Panc1 (cell line): ENCODE data around the gene CADPS2. TPM values are rescaled to one million over a fixed set of nuclear protein-coding genes. Genes with fewer than 3 reads are reported as not detected.

Experiments
- ATAC-seq: fragments of 200-7000 bp; cut with Tn5 transposase; 2 replicates; pipeline ENCODE4 v1.9.1; 2020; ENCODE audit warnings: mild to moderate bottlenecking, moderate library complexity
- BruUV-seq: library from RNA; stranded (reverse); fragments of 400-500 nt; replicated peaks from 2 replicates; lab custom pipeline; 2021; lab: Mats Ljungman, UMichigan
- CTCF ChIA-PET: fragments of 300-600 bp; sonication (Branson Sonifier 250); formaldehyde crosslinking; loops from one replicate; lab custom pipeline; 2022; ENCODE audit warnings: antibody characterized with exemption; lab: Charles Lee
- POLR2A ChIA-PET: fragments of 300-600 bp; sonication (Branson Sonifier 250); formaldehyde crosslinking; loops from one replicate; lab custom pipeline; 2022; ENCODE audit warnings: antibody characterized with exemption; lab: Charles Lee
- DNase-seq: peaks from one replicate; pipeline ENCODE4 v3.0.0-alpha.2; 2010; ENCODE audit warnings: low read depth, low spot score
- H3K27ac ChIP-seq: 2 replicates; pipeline ENCODE4 v1.5.1; 2011; ENCODE audit warnings: mild to moderate bottlenecking, low read length, inconsistent platforms
- H3K27me3 ChIP-seq: fragments of 200-500 bp; sonication (Bioruptor generic); 2 replicates; pipeline ENCODE4 v1.6.0; 2014; ENCODE audit warnings: low read length, inconsistent platforms; ENCODE audit not compliant: control insufficient read depth, insufficient read depth
- H3K36me3 ChIP-seq: fragments of 200-500 bp; sonication (Bioruptor generic); 2 replicates; pipeline ENCODE4 v1.5.1; 2014; ENCODE audit warnings: inconsistent platforms, mild to moderate bottlenecking, low read length, moderate library complexity; ENCODE audit not compliant: control insufficient read depth, insufficient read depth
- H3K4me1 ChIP-seq: 2 replicates; pipeline ENCODE4 v1.5.1; 2011; ENCODE audit warnings: inconsistent platforms, mild to moderate bottlenecking, low read length, moderate library complexity; ENCODE audit not compliant: control insufficient read depth, insufficient read depth
- H3K4me3 ChIP-seq, 2 experiments: 2 replicates each; pipeline ENCODE4 v1.5.1; 2011 to 2012; ENCODE audit warnings: low read depth in 2 of 2, low read length in 2 of 2, mild to moderate bottlenecking in 2 of 2, inconsistent platforms in 1 of 2, moderate library complexity in 1 of 2
- H3K9me3 ChIP-seq: fragments of 200-500 bp; sonication (Bioruptor generic); 2 replicates; pipeline ENCODE4 v1.5.1; 2014; ENCODE audit warnings: low read depth, mild to moderate bottlenecking, inconsistent platforms, low read length, moderate library complexity; ENCODE audit not compliant: control insufficient read depth, insufficient read depth
- POLR2AphosphoS5 ChIP-seq: IDR thresholded peaks from 2 replicates; pipeline ENCODE4 v1.6.1; 2012; ENCODE audit warnings: mild to moderate bottlenecking, low read depth, low read length, moderate library complexity
- SIN3A ChIP-seq: IDR thresholded peaks from 2 replicates; pipeline ENCODE4 v1.6.1; 2012; ENCODE audit warnings: low read depth, mild to moderate bottlenecking, low read length, moderate library complexity, borderline replicate concordance; ENCODE audit not compliant: insufficient read depth
- TCF7L2 ChIP-seq: IDR thresholded peaks from 2 replicates; pipeline ENCODE4 v1.6.1; 2011; ENCODE audit warnings: mild to moderate bottlenecking, low read depth, low read length, inconsistent platforms
- in situ Hi-C: cut with HindIII; loops from 2 replicates; pipeline ENCODE4 v1.10.0; 2016; ENCODE audit warnings: low sequenced_read_pairs, low pct_unique_long_range_greater_than_20kb
- intact Hi-C: fragments of 100-400 bp; cut with micrococcal nuclease; formaldehyde crosslinking; loops from one replicate; pipeline ENCODE4 v1.10.0; 2022; ENCODE audit not compliant: unreplicated experiment
- total RNA-seq: library from RNA; stranded (reverse); gene quantifications from one replicate; pipeline ENCODE4 v1.2.1, GENCODE V29; 2021; ENCODE audit not compliant: unreplicated experiment
- TF ChIP-seq, protein P1 (sequence below): fragments of 450-650 bp; IDR thresholded peaks from 2 replicates; pipeline ENCODE4 v1.5.1; 2017; ENCODE audit warnings: mild to moderate bottlenecking
- TF ChIP-seq, protein P2 (sequence below), 2 experiments: IDR thresholded peaks; 2 replicates each; pipeline ENCODE4 v1.6.1; 2011 to 2012; ENCODE audit warnings: low read depth in 2 of 2, control low read depth in 1 of 2, low read length in 1 of 2, mild to moderate bottlenecking in 1 of 2, moderate library complexity in 1 of 2; ENCODE audit not compliant: insufficient read depth in 1 of 2

Gene CADPS2
- total RNA-seq, 1 experiment from 2014 or later, result 1.6 TPM

DNA sequence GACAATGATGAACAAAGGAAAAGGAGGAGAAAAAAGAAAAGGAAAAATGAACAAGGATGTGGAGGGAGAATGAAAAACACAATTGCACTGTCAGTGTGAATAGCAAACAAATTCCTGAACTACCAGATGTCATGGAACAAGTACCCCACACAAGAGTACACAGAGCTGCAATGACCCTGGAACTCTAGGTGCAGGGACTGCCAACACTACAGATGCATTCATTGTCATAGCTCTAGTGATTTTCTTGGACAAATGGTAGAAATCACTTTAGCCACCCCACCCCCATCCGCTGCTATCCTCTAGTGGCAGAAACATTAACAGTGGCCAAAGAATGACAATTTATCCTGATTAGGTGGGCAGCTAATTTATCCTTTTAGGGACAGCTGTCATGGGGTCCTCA is 190.4 kb downstream of the CADPS2 start:
- POLR2A ChIA-PET, result no interaction called here
- no peaks in the 10 kb centered on the region for H3K9me3 ChIP-seq
- H3K4me1 ChIP-seq, result no peaks in the 10 kb centered on the region
- no peak for ATAC-seq
- no peak overlapping the region for H3K27ac ChIP-seq
- CTCF ChIA-PET, result no interaction called here
- no TSS peak for BruUV-seq
- intact Hi-C loops, result no loop called here
- TF ChIP-seq, protein P1, sequence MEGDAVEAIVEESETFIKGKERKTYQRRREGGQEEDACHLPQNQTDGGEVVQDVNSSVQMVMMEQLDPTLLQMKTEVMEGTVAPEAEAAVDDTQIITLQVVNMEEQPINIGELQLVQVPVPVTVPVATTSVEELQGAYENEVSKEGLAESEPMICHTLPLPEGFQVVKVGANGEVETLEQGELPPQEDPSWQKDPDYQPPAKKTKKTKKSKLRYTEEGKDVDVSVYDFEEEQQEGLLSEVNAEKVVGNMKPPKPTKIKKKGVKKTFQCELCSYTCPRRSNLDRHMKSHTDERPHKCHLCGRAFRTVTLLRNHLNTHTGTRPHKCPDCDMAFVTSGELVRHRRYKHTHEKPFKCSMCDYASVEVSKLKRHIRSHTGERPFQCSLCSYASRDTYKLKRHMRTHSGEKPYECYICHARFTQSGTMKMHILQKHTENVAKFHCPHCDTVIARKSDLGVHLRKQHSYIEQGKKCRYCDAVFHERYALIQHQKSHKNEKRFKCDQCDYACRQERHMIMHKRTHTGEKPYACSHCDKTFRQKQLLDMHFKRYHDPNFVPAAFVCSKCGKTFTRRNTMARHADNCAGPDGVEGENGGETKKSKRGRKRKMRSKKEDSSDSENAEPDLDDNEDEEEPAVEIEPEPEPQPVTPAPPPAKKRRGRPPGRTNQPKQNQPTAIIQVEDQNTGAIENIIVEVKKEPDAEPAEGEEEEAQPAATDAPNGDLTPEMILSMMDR, result no peak
- TF ChIP-seq POLR2AphosphoS5, result no peak
- no peak for TF ChIP-seq SIN3A
- no peak for TF ChIP-seq TCF7L2
- DNase-seq, result no peak
- H3K36me3 ChIP-seq, result no peaks in the 10 kb centered on the region
- no peak overlapping the region for H3K4me3 ChIP-seq
- no peaks in the 10 kb centered on the region for H3K27me3 ChIP-seq
- in situ Hi-C loops, result no loop called here

DNA sequence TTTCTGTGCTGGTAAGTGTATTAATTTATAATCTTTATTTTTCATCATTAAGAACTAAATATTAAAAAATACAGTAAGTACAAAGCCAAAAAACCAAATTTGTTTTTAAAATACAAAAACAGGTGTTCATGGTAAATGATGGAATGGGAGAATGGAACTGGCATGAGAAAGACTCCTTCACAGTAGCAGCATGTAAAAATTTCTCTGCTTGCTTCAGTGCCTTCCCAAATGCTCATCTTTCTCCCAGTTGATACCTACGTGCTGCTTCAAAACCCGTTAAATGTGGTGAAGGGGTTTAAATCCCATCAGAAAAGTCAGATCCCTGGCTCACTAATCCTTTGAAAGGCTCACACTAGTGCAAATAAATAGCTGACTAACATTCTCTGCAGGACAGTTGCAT is 191.6 kb downstream of the CADPS2 start:
- POLR2A ChIA-PET, result no interaction called here
- H3K27me3 ChIP-seq, result no peaks in the 10 kb centered on the region
- CTCF ChIA-PET, result no interaction called here
- no TSS peak for BruUV-seq
- DNase-seq (no peak), ATAC-seq (no peak)
- no peaks in the 10 kb centered on the region for H3K9me3 ChIP-seq
- H3K36me3 ChIP-seq, result no peaks in the 10 kb centered on the region
- no peaks in the 10 kb centered on the region for H3K4me1 ChIP-seq
- in situ Hi-C loops, result no loop called here
- no peak for TF ChIP-seq SIN3A
- H3K27ac ChIP-seq, result no peak overlapping the region
- H3K4me3 ChIP-seq, result no peak overlapping the region
- intact Hi-C loops, result no loop called here

DNA sequence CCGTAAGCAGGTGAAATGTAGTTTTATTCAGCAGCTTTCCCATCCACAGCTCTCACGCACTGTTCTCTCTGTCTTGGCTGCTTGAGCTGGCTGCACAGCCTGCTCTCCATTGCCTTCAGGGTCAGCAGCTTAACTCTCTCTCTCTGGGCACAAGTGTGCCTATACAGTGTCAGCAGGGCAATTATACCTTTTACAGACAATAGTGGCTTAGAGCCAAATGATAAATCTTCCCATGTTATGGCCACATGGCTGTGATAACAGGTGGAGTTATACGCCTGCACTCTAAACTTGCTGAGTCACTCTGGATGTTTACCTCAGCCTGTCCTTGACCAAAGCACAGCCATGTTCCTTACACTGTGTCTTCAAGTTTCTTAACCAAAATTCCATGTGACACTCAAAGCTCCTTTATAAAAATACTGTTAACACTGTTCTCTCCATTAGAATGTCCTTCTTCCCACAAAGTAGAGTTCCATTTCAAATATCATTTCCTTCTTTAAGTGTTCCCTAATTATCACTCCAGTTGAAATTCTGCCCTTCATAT is 193.4 kb downstream of the CADPS2 start:
- Histone ChIP-seq H3K27me3 (no peaks in the 10 kb centered on the region), H3K9me3 (no peaks in the 10 kb centered on the region), H3K27ac (no peak overlapping the region), H3K4me1 (no peaks in the 10 kb centered on the region), H3K36me3 (no peaks in the 10 kb centered on the region), H3K4me3 (no peak overlapping the region)
- TF ChIP-seq POLR2AphosphoS5 (no peak), TCF7L2 (no peak), SIN3A (no peak)
- TF ChIP-seq, protein P1, result no peak
- TF ChIP-seq, protein P2, sequence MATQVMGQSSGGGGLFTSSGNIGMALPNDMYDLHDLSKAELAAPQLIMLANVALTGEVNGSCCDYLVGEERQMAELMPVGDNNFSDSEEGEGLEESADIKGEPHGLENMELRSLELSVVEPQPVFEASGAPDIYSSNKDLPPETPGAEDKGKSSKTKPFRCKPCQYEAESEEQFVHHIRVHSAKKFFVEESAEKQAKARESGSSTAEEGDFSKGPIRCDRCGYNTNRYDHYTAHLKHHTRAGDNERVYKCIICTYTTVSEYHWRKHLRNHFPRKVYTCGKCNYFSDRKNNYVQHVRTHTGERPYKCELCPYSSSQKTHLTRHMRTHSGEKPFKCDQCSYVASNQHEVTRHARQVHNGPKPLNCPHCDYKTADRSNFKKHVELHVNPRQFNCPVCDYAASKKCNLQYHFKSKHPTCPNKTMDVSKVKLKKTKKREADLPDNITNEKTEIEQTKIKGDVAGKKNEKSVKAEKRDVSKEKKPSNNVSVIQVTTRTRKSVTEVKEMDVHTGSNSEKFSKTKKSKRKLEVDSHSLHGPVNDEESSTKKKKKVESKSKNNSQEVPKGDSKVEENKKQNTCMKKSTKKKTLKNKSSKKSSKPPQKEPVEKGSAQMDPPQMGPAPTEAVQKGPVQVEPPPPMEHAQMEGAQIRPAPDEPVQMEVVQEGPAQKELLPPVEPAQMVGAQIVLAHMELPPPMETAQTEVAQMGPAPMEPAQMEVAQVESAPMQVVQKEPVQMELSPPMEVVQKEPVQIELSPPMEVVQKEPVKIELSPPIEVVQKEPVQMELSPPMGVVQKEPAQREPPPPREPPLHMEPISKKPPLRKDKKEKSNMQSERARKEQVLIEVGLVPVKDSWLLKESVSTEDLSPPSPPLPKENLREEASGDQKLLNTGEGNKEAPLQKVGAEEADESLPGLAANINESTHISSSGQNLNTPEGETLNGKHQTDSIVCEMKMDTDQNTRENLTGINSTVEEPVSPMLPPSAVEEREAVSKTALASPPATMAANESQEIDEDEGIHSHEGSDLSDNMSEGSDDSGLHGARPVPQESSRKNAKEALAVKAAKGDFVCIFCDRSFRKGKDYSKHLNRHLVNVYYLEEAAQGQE (IDR thresholded peaks at IDR 0.05; ENCODE audit: insufficient read depth in 1 of 2, low read depth in 2 of 2, low read length in 1 of 2), result no peak
- DNase-seq (no peak), ATAC-seq (no peak)
- POLR2A ChIA-PET, result no interaction called here
- in situ Hi-C loops (no loop called here), intact Hi-C loops (no loop called here)
- BruUV-seq, result no TSS peak
- CTCF ChIA-PET, result no interaction called here
